8988T (cell line): ENCODE measurements around the gene GALNT1.

Source experiments
- DNase-seq: peaks from one replicate; pipeline ENCODE4 v3.0.0; 2011

GALNT1 gene

DNA sequence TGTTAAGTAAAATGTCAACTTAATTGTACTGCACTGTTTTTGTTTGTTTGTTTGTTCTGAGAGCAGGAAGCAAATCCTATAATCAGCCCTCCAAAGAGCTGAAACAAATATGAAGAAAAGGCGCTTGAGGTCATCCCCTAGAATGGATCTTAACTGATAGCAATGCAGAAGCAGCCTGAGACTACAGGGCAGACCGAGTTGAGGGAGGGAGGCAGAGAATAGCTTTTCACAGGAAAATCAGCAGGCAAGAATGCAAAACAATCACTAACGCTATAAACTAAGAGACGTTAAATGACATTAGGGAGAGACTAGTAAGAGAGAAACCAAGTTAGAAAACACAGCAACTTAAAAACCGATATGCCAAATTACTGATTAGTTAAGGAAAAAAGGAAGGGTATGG lies 37.2 kb downstream of the GALNT1 start:
- DNase-seq, result no peak

DNA sequence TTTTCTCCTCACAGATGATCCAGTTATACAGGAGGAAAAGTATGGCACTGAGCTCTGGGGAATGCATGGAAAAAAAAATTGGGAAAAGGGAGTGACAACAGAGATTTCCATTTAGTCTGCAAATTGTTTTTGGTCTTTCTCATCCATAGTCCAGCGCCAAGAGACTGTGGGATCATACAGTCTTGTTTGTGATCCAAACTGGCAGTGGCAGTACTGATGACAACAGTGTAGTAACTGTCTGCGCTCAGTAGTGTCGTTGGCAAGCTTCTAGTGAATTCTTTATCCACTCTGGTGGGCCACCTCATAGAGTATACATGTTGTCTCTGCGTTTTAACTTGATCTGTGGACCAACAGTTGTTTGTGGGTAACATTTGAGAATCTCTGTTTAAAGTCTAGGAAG lies 37.9 kb downstream of the GALNT1 start:
- DNase-seq, result no peak

DNA sequence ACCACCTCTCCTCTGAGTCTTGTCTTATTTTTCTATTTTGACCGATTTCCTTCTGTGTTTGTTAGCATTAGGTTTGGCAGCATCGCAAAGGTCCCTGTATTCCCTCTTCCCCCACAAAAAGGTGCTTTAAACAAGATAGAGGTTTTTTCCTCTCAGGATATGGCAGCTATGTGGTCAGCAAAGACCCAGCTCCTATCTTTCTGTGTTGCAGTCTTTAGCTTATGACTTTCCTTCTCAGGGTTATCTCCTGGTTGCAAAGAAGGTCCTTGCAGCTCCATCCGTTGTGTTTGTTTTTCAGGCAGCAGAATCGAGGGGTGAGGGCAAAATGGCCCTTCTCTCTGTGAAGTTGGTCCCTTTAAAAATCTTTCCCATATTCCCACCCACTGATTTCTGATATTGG lies 38.4 kb downstream of the GALNT1 start:
- DNase-seq, result no peak

DNA sequence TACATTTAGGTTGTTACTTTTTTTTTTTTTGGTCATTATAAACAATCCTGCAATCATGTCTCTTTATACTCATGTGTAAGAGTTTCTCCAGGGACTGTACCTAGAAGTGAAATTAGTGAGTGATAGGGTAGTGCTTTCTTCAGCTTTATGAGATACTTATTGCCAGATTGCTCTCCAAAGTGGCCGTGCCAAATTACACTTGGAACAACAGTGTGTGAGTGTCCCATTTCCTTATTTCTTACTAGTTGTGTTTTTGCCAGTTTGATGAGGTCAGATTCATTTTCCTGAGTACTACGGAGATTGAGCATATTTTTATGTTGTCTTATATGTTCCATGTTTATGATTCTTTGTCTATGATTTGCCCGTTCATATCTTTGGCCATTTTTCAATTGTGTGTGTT lies 39.2 kb downstream of the GALNT1 start:
- no peak for DNase-seq

DNA sequence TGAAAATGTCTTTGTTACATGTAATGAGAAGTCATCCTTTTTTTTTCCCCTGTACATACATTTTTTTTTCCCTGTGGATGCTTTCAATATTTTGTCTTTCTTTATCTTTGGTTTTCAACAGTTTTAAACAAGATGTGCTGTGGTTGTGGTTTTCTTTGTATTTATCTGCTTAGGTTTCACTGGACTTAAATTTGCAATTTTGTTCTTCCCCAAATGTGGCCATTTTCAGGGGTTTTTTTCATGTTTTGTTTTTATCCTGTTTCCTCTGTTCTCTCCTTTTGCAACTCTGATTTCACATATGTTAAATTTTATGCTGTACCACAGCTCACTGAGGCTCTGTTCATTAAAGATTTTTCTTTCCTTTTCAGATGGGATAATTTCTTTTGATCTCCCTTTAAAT lies 41.7 kb downstream of the GALNT1 start:
- no peak for DNase-seq

DNA sequence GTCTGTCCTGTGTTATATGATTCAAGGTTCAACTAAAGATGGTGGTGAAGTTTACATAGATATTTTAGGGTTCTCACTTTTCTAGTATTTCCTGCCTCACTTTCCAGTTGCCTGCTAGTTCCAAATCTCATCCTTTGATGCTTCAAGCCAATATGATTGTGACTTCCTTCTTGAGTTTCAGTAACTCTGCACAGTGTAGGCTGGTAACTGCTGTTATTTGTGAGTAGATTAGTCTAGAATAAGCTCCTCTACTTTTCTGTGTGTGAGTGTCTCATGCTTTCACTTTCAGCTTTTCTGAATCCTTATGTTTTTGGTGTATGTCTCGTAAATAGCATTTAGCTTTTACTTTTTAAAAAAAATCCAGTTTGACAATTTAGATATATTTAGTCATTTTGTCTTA lies 42.6 kb downstream of the GALNT1 start:
- DNase-seq, result no peak

DNA sequence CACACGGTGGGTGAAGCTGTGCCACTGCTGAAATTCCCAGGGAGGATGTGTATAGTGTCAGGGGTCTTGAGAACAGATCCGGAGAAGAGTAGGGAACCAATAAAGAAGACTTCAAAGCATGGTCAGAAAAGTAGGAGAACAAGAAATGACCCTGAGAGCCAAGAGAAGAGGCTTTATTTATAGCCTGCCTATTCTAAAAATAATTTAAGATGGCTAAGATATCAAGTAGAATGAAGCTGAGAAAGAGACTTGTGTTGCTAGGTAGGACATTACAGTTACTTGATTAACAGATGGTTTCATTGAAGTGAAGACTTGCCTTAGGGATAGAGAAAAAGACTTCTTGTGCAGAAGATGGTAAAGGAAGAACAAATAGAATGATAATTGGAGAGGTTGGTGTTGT lies 43.7 kb downstream of the GALNT1 start:
- no peak for DNase-seq

DNA sequence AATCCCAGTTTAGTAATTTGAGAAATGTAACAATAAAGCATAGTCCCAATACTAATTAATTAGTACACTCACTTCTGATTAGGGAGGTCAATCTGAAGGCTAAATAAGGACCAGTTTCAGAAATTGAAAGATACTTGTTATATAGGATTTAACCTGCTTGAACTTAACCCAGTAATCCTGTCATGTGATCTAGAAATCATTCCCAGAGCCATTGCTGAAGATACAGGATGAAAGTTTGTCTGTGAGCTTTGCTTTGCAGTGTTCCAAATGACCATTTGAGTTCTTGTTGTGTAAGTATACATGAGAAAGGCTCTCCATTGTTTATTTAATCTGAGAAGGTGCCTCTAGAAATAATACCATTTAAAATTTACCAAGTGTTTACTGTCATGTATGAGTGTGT lies 52.2 kb downstream of the GALNT1 start:
- no peak for DNase-seq

DNA sequence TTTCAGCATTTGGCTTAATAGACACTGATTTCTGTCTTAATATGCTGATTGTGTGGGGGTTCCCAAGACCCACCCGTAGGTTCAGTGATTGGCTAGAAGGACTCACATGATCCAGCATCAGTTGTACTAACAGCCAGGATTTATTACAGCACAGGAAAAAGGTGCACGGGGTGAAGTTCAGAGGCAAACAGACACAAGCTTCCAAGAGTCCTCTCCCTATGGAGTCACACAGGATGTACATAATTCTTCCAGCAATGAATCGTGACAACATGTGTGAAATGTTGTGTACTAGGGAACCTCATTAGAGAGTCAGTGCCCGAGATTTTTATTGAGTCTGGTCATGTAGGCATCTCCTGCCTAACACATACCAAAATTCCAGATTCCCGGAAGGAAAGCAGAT lies 52.8 kb downstream of the GALNT1 start:
- no peak for DNase-seq

DNA sequence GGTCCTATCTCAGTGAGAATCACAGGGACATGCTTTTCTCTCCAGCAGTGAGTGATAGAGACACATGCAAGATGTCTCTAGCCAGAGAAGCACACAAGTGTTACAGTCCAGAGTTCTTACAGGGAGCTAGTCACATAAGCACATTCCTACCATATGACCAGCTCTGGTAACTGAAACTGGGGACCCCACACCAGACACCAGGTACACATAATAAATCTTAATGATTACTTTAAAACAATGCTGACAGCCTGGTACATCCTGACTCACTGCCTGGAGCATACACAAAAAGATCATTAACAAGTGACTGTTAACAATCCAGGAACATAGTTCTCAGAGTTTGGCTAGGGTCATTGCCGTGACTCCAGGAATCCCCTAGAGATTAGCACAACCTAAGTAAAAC lies 53.6 kb downstream of the GALNT1 start:
- no peak for DNase-seq

DNA sequence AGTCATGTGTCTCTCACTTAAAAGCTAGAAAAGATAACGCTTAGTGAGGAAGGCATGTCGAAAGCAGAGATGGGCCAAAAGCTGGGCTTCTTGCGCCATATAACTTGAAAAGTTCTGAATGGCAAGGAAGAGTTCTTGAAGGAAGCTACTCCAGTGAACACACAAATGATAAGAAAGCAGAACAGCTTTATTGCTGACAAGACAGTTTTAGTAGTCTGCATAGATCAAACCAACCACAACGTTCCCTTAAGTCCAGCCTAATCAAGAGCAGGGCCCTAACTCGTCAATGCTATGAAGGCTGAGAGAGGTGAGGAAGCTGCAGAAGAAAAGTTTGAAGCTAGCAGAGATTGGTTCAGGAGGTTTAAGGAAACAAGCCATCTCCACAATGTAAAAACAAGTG lies 55.7 kb downstream of the GALNT1 start:
- no peak for DNase-seq

DNA sequence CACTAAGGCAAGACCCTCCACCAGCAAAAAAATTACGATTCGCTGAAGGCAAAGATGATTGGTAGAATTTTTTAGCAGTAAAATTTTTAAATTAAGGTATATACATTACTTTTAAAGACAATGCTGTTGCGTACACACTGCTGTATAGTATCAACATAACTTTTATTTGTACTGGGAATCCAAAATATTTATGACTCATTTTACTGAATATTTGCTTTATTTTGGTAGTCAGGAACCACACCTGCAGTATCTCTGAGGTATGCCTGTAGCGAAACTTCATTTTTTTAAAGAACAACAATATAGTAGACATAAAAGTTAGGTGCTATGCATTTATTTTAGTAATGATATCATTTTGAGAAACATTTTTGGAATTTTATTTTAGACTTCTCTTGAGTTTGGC lies 57.8 kb downstream of the GALNT1 start:
- DNase-seq, result no peak

DNA sequence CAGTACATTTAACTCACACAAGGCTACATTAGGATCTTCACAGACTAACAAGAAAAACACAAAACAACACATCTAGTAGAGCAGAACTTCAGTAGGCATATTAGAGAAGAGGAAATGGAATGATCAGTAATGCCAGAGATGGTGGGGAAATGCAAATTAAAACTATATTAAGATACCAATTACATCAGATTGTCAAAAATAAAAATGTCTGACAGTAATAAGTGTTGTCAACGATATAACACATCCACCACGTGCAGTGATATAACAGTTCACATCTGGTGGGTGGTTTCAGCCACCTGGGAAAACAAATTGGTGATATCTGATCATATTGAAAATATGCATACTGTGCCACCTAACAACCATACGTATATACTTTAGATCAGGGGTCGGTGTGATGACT lies 59.9 kb downstream of the GALNT1 start:
- DNase-seq, result no peak

DNA sequence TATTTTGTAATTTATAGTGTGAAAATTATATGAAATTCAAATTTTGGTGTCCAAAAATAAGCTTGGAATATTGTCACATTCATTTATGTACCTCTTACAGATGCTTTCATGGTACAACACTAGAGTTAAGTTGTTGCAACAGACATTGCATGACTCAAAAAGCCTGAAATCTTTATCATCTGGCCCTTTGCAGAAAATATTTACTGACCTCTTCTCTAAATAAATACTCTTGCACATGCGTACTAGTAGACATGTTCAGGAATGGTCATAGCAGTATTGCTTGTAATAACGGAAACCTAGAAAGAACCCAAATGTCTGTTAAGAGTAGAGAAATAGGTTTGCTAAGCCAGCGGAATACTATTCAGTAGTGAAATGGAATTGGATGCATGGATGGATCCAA lies 60.4 kb downstream of the GALNT1 start:
- DNase-seq, result no peak

DNA sequence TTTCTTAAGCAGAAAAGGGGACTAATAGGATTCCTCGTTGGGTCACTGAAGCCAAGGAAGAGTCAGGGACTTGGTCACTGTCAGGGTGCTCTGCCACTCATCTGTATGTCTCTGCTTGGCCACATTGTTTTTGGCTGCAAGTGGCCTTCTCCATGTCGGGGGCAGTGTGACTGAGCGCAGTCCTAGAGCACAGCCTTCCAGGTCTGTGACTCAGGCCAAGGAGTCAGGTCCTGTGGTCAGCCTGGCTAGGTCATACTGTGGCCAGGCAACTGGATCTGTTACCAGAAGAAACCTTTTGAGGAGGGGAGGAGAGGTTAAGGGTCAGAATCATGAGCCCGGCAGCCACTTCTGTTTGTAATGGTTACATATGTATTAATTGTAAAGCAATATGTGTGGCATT lies 61.3 kb downstream of the GALNT1 start:
- no peak for DNase-seq

DNA sequence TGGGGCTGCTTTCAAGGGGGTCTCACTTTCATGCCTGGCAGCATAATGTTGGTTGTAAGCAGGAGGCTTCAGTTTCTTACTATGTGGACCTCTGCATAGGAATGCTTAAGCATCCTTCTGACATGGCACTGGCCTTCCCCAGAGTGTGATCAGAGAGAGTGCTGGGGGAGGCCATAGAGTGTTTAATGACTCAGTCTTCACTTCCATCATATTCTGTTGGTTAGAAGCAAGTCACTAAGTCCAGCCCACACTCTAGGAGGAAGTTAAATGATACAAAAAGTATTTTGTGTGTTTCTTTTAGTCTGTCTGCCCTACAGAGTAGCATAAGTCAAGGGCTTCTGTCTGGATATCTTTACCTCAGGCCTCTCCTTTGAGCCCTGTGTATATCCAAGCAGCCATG lies 64.9 kb downstream of the GALNT1 start:
- no peak for DNase-seq

DNA sequence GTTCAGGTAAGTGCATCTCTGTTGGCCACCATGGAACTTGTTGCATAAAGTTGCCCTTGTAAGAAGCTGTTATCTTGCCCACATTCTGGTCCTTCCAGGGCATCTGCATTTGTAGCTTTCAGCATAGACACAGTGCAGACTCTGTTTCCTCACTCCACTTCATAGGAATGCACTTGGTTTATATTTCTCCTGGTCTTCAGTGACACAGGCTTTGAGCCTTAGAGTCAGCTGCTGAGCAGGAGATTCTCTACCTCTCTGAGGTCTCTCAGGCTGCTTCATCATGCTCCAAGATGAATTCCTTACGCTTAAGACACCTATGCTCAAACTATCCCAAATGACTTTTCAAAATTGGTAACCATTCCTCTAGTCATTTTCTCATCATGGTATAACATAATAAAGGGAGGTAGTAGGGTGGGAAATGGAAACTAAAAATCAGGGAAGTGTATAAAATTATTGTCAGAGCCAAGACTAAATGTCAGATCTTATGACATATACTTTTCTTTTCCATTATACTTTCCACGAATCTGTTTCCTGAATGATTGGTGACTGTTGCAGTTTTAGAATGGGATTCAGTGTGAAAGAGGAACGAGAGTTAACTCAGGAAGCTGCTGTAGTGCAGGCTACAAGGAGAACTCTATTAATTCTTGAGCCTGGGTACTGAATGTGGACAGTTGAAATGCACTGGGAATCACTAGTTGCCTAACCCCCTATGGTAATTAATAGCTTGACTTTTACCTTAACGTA lies 72.0 kb downstream of the GALNT1 start:
- no peak for DNase-seq

DNA sequence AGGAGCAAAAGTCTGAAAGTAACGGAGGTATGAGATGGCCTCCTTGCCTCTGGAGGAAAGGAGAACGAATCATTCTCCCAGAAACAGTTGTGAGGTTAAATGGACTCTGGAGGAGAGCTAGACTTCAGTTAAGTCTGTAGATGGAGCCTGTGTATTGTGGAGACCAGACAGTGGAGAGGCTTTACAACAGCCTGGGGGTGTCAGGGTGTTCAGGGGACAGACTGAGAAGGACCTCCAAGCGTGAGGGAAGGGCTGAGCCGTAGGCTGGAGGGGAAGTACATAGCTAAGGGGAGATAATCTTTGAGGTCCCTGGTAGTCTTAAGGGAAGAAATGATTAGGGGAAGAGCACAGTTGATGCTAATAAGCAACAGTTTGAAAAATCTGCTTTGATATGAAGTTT lies 76.6 kb downstream of the GALNT1 start:
- no peak for DNase-seq

DNA sequence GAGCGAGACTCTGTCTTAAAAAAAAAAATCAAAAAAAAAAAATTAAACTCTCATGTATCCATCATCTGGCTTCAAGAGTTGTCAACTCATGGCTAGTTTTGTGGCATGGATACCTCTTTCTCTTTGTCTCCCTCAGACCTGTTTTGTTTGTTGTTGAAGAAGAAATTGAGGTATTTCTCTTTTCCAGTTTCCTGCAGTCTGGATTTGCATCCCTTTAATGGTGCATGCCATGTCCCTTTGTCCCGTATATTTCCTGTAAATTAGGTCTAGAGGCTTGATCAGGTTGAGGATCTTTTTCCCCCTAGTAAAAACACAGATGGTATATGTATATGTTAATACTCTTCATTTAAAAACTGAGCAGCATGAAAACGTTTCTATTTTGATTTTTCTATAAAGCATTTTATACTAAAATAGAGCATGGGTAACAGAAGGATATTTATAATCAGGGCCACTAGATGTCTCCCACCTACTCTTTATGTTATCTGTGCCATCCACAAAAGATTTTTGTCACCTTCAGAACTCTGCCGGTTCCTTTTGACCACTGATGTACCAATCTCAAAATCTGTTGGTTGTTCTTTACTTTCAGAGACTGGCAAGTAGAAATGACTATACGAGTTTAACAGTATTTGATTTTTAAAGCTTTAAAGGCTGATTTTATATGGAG lies 80.1 kb downstream of the GALNT1 start:
- DNase-seq, result no peak

DNA sequence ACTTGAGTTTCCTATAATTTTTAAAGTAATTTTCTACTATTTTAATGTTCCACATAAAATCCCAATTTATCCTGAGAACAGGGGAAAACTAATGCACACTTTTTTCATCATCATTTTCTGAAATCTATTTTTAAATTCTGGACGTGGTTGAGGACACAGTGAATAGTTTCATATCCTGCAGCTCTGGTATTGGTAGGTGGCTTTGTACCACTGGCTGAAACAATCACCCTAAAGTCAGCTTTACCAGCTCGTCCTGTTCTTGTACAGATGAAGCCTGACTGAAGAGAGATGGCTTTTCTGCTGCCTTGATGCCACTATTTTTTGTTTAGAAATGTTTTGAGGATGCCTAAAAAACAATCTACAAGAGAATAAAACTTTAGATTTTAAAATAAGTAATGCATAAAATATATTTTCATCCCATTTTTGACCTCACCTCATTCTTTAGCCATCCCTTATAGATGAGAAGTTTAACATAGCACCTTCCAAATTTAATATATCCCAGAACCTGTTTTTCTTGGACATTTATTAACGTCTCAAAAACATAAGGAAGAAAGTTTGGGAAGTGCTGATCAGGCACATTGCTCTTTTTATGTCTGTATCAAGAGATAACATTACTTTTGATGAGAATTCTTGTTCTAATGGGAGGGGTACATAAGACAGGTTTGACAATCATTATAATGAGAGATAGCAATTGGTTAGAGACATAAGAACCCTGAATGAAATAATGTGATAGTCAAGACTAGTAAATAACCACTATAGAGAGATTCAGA lies 80.9 kb downstream of the GALNT1 start:
- no peak for DNase-seq

DNA sequence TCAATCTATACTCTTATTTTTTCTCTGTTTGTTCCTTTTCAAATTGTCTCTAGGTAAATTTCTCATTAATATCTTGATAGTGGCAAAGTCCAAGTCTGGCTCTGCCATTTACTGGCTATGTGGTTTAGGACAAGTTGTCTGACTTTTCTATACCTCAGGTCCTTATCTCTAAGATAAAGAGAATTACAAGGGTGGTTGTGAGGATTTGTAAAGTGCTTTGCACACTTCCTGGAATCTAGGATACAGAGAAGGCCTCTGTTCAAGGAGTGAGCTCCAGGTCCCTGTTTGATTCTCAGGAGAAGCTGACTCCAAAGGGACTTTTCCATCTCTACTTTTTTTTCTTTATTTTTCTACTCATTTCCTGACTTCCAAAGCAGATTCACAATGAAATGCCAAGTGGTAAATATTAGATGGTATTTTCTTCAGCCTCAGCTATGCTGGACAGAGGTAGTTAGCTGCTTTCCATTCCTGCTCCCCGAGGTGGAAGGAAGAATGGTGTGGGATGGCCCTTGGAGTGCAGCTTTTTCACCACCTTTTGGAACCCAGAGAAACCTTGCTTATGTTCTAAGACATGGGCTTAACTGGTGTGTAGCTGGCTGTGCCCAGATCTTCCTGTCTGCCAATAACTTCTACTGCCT lies 90.5 kb downstream of the GALNT1 start:
- no peak for DNase-seq

DNA sequence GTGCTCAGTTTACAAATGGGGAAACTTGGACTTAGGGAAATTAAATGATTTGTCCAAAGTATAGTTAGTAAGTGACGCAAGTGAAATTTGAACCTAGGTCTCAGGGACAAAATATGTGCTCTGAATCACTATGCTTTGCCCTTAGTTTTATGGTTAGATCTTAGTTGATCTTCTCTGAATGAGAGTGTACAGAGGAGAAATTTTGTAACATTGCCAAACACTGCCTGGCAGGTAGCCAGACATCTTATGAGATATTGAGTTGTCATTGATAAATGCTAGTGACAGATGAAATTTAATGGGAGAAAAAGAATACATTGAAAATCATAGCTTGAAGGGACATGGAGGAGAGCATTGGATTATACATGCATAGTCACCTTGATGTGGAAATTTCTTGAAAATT lies 91.4 kb downstream of the GALNT1 start:
- DNase-seq, result no peak

DNA sequence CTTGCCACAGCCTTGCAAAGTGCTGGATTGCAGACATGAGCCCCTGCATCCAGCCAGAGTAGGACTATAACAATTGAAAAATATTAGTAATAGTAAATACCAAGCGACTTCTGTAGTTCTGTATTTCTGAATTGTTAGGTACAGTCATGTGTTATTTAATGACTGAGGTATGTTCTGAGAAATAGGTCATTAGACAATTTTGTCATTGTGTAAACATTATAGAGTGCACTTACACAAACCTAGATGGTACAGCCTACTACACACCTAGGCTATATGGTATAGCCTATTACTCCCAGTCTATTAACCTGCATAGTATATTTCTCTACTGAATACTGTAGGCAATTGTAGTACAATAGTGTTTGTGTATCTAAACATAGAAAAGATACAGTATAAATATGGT lies 92.1 kb downstream of the GALNT1 start:
- DNase-seq, result no peak

DNA sequence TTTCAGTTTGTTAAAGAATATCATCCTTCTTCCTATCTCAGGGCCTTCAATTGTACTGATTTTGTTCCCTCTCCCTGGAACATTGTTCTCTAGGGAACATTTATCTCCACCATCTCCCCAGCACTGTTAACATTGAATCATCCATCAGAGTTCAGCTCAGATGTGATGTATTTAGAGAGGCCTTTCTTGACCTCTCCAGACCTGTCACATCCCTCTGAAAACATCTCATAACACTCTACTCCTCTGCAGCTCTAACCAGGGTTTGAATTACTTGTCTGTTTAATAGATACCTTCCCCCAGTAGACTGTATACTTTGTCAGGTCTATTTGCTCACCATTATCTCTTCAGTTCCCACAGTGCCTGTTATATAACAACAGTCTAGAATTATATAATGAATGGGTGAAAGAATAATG lies 98.6 kb downstream of the GALNT1 start:
- no peak for DNase-seq
